IPS-18c (cell line): ENCODE results near the gene SLC16A8.
A peak's percentile ranks its signal among the peaks of the same experiment; 100 is the strongest.

Experiments
- H3K4me3 ChIP-seq: 2 replicates; pipeline ENCODE4 v1.7.0; 2013; ENCODE audit warnings: low read depth, mild to moderate bottlenecking, low read length, moderate library complexity; ENCODE audit not compliant: insufficient read depth
- H3K9me3 ChIP-seq: one replicate; pipeline ENCODE4 v1.6.1; 2013; ENCODE audit warnings: mild to moderate bottlenecking, low read length, moderate library complexity; ENCODE audit not compliant: control insufficient read depth, insufficient read depth

SLC16A8 gene

DNA sequence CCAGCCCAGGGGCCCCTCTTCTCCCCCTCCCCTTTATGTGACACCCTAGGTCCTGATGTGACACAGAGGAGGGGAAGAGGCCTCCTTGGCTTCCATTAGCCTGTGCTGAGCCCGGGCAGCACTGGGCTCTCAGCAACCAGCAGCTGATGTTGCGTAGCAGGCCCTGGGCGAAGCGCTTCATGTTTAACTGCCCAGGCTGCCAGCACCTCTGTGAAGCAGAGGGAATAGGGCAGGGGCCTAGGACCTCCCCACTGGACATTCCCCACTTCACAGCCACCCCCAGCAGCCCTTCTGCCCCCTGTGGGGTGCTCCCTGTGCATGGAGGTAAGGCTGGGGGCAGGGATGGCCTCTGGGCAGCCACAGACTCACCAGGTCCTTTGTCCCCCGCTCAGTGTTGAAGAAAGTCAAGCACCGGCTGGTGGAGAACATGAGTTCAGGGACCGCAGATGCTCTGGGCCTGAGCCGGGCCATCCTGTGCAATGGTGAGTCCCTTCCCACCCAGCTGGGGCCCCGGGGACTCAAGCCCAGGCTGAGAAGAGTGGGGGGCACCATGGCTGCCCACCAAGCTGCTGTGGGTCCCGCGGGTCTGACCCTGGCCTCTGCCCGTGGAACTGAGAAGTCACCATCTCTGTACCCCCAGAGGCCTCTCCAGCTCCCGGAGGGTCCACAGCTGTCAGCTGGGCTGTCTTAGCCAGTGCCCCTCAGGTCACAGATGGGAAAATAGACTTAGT lies 15.2 kb downstream of the SLC16A8 start:
- H3K9me3 ChIP-seq: no peaks in the 10 kb centered on the region
- H3K4me3 ChIP-seq: no peak overlapping the region

DNA sequence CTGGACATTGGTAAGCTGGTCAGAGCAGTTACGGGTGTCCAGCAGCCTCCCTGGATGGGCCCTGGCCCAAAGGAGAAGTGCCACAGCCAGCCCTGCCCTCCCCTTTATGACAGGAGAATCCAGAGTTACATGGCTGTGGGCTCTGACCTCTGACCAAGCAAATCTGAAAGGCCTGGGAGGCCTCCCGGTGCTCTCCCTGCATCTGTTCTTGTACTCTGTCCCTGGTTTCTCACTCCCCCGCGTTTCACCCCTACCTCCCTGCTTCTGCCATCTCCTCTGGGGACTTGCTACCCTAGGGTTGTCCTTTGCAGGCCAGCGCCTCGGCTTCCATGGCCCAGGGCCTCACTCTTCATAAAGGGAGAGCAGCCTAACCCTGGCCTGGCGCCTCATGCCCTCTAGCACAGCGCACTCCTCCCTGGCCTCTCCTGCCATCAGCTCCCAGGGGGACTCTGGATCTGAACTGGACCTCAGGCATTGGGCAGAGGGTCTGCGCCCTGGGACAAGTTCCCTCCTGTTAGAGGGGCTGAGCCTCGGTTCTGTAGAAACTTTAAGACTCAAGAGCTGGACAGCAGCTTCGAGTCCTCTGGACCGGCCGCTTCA lies 16.1 kb downstream of the SLC16A8 start:
- Histone ChIP-seq H3K4me3 (no peak overlapping the region), H3K9me3 (no peaks in the 10 kb centered on the region)

DNA sequence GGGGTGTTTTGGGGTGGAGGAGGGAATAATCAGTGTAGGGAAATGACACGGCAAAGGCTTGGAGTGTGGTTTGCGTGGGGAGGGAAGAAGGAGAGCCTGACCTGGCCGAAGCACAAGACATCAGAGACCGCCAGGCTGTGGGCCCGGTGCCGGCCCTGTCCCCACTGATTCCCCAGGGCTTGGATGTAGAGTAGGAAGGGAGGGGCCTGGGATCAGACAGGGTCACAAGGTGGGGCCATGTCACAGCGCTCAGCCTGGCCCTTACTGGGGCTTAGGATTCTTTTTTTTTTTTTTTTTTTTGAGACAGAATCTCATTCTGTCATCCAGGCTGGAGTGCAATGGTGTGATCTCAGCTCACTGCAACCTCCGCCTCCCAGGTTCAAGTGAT lies 17.0 kb downstream of the SLC16A8 start:
- Histone ChIP-seq H3K4me3 (no peak overlapping the region), H3K9me3 (no peaks in the 10 kb centered on the region)

- no peaks in the 10 kb centered on the region for H3K9me3 ChIP-seq
- no peak overlapping the region for H3K4me3 ChIP-seq
Measured at GRCh38 chr22:38066381-38067027, 17.5 kb downstream of the SLC16A8 start.

- Histone ChIP-seq H3K4me3 (no peak overlapping the region), H3K9me3 (no peaks in the 10 kb centered on the region)
Measured at GRCh38 chr22:38065539-38065938, 18.4 kb downstream of the SLC16A8 start.

DNA sequence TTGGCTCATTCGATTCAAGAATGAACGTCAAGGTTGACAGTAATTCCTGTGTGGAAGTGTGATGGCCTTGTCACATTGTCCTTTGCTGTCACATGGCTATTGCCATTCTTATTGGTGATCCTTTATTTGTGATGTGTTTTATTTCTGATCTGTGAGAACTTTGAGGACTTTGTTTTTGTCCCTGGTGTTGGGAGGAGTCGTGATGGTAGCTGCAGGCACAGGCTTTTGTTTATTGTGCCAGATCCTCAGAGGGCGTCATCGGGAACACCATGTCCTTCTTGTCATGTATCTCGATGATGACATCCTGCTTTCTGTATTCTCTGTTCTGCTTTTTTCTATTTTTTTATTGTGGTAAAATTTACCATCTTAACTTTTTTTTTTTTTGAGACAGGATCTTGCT lies 21.2 kb downstream of the SLC16A8 start:
- no peaks in the 10 kb centered on the region for H3K9me3 ChIP-seq
- no peak overlapping the region for H3K4me3 ChIP-seq

DNA sequence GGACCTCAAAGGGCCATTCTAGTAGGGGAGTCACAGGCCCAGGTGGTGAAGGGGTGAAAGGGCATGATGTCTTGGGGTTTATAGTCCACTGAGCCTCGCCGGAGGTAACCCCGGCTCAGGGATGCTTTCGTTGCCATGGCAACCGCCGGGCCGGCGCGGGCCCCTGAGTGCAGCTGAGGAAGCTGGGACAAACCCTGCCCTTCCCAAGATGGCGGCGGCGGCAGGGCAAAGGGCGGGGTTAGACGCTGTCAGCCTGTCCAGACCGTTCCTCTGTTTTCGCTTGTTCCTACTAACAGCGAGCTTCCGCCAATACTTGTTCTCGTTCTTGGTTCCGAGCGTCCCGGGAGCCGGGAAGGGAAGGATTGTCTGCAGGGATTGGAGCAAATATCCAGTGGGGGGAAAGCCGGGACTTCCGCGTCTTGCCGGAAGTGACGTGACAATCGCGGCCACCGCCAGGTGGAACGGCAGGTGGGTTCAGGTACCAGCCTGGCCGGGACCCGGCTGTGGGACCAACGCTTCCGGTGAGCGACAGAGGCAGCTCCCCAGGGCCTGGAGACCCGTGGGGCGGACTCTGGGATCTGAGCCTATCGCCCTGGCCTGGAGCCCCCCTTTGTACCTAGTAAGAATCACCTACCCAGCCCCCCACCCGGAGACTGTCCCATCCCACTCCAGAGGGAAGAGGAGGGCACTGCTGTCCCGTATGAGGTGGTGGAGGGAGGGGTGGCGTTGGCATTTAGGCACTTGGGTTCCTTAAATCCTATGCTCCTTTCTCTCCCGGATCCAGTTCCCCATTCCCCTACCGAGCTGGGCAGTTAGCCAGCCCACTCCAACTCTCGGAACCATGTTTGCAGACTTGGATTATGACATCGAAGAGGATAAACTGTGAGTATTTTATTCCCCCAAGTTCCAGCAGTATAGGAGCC lies 26.8 kb downstream of the SLC16A8 start, which contains the start of gene PICK1:
TSS of gene PICK1 (plus strand) at position 436 of the 923 bp plus-strand sequence. CDS start at position 842, 406 bp downstream.
- H3K9me3 ChIP-seq: no peaks in the 10 kb centered on the region
- peak within 1 kb of the TSS; percentile 71 for H3K4me3 ChIP-seq

- no peak overlapping the region for H3K4me3 ChIP-seq
- H3K9me3 ChIP-seq: no peaks in the 10 kb centered on the region
Measured at GRCh38 chr22:38051900-38052862, 31.8 kb downstream of the SLC16A8 start.

GRCh38 chr22:38051261-38051660 lies 32.7 kb downstream of the SLC16A8 start:
- Histone ChIP-seq H3K9me3 (no peaks in the 10 kb centered on the region), H3K4me3 (no peak overlapping the region)

- H3K4me3 ChIP-seq: no peak overlapping the region
- no peaks in the 10 kb centered on the region for H3K9me3 ChIP-seq
Measured at GRCh38 chr22:38050720-38051119, 33.3 kb downstream of the SLC16A8 start.

DNA sequence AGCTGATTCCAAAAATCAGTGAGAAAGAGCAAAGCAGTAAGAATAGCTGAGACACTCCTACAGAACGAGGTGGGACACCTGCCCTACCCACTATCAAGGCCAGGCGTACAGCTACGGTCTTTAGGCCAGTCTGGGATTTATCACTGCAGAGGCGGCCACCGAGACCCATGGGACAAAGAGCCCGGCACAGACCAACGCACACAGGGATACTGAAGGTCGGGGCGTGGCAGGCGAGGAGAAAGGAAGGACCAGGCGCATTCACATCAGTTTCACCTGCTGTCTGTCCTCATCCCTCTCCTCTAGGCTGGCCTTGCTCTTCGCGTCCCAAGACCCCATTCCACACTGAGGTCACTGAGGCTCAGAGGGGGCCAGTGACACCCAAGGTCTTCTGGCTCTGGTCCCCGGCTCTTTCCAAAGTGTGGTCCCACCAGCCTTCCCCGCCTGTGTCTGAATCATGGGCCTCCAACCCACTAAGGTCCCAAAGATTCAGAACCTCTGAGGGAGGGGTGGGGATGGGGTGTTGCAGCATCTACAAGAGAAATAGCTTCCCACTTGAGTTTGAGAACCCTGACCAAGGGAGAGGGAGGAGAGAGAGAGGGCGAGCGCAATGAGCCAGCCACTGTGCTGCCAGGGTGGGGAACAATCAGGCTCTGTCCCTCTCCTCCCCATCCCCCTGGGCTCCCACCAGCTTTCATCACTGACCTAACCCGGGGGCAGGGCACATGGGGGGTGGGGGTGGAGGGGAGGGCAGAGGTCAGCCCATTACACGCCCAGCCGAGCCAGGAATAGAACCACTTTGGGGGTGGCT lies 34.0 kb downstream of the SLC16A8 start:
- no peaks in the 10 kb centered on the region for H3K9me3 ChIP-seq

GRCh38 chr22:38046070-38046748 lies 37.8 kb downstream of the SLC16A8 start:
- no peaks in the 10 kb centered on the region for H3K9me3 ChIP-seq
- H3K4me3 ChIP-seq: no peak overlapping the region

More for the DNA sequence above, 34.0 kb downstream of the SLC16A8 start:
- H3K4me3 ChIP-seq: no peak overlapping the region

DNA sequence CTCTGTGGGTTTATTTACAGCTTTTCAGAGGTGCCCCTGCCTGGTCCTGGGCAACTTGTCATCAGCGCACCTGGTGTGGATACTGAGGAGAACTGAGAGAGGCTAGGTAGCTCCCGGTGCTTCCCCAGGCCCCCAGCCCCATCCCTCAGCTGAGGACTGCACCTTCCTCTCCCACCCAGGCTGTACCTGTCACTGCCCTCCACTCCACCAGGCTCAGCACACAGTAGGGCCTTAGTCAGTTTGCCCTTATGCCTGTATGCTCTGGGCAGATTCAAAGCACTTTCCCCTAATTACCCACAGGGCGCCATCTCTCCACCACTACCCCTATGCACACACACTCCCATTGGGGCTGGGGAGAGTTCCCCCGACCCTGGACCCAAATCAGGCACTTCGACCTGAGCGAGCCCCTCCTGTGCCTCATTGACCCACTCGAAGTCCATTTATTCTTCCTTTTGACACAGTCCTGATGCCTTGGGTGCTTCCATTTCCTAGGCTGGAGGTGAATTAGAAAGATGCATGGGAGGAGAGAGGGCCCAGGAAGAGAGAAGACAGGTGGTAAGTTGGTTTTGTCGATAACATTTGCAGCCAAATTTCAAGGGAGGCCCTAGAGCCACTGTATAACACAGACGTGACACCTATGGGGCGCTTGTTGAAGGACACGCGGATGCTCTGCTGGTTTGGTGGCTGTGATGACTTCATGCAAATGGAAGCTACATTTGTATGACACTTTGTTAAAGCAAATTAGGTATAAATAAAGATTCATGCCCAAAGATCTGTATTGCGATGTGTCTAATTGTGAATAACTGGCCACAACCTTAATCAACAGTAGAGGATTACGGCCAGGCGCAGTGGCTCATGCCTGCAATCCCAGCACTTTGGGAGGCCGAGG lies 40.6 kb downstream of the SLC16A8 start:
- Histone ChIP-seq H3K9me3 (no peaks in the 10 kb centered on the region), H3K4me3 (no peak overlapping the region)

DNA sequence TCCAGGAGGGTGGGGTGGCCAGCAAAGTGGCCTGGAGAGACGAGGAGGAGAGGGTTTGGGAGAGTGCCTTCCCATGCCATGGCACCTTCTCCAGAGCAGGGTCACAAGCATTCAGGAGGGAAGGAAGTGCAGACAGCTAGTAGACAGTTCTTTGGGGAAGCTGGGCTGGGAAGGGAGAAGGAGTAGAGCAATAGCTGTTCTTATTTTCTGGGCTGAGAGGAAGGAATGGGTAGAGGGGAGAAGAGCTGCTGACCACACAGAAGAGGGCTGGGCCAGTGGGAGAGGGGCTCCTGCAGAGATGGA lies 41.5 kb downstream of the SLC16A8 start:
- no peak overlapping the region for H3K4me3 ChIP-seq

More for the DNA sequence above, 41.5 kb downstream of the SLC16A8 start:
- H3K9me3 ChIP-seq: no peaks in the 10 kb centered on the region
